ENCODE measurements around the gene ZNF630. TPM values are rescaled to one million over a fixed set of nuclear protein-coding genes. Genes with fewer than 3 reads are reported as not detected.

ZNF630 gene
- total and polyA plus RNA-seq, 2 of the 8 experiments (the other 6 are each of a cell fraction or from before 2014, with no cell fraction given), result 0.67 to 2.2 TPM

DNA sequence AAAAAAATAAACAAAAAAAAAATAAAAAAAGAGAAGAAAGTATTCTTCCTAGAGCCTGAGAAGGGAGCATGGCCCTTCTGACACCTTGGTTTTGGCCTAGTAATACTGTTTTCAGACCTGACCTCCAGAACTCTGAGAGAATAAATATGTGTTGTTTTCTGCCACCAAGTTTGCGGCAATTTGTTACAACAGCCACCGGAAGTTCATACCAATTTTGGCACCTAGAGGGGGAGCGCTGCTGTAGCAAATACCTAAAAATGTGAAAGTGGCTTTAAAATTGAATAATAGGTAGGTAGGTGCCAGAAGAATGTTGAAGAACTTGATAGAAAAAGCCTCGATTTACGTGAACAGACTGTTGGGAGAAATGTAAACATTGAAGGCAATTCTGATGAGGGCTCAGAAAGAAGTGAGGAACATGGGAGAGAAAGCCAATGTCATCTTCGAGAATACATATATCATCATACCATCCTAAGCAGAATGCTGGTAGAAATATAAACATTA lies 31.5 kb upstream of the ZNF630 start:
- 93% methylated on average over 6 of the region's 6 CpGs; no CpG with 5 or more reads in 1 of the 2 experiments for WGBS, 2 experiments (ENCODE audit: extremely low coverage in 1 of 2, insufficient coverage in 1 of 2, insufficient read length in 1 of 2, insufficient replicate concordance in 2 of 2, low coverage in 1 of 2, low lambda C conversion rate in 2 of 2, missing lambda C conversion rate in 1 of 2)
- no peak overlapping the region for H2BK120ac ChIP-seq (replicated peaks; ENCODE audit: low read depth, low read length)
- H4K5ac ChIP-seq (ENCODE audit: insufficient read length, low read depth, low read length), result no peak overlapping the region
- no peak overlapping the region for H3K56ac ChIP-seq (replicated peaks; ENCODE audit: insufficient read length, low read depth, low read length)
- H3K27ac ChIP-seq (ENCODE audit: low read depth, low read length), result no peak overlapping the region
- no peaks in the 10 kb centered on the region for H3K27me3 ChIP-seq (replicated peaks in 1 of 4; ENCODE audit: control insufficient read depth in 3 of 4, extremely low read depth in 1 of 4, insufficient read depth in 3 of 4, low read length in 3 of 4)
- no peaks in the 10 kb centered on the region for H3K79me1 ChIP-seq (ENCODE audit: low read depth, low read length)
- H2BK12ac ChIP-seq (ENCODE audit: low read depth, low read length), result no peak overlapping the region
- no peak overlapping the region for H2AK5ac ChIP-seq (ENCODE audit: low read depth, low read length)
- no peaks in the 10 kb centered on the region for H3K79me2 ChIP-seq (ENCODE audit: control insufficient read depth in 1 of 2, insufficient read depth in 2 of 2, low read length in 2 of 2)
- no peak overlapping the region for H3K9ac ChIP-seq (replicated peaks in 1 of 4; ENCODE audit: extremely low read depth in 1 of 4, low read depth in 3 of 4, low read length in 3 of 4)
- H2BK20ac ChIP-seq (ENCODE audit: low read length), result no peak overlapping the region
- CTCF ChIA-PET (ENCODE audit: partially characterized antibody), result interaction anchor here (0.6 kb wide), 1 partner anchor 56 kb away, joined by 3 read pairs; no protein-coding TSS in a partner anchor
- H3K4me2 ChIP-seq (ENCODE audit: insufficient read depth in 1 of 2, low read depth in 2 of 2, low read length in 2 of 2), result no peak overlapping the region
- no peak overlapping the region for H3K23ac ChIP-seq (ENCODE audit: insufficient read length)
- DNase-seq (ENCODE audit: low read depth in 1 of 2, low spot score in 2 of 2) (no peak), FAIRE-seq (no peak)
- TF ChIP-seq BRCA1 (IDR thresholded peaks at IDR 0.05; ENCODE audit: low read depth, low read length), result no peak
- TF ChIP-seq BCL11A (IDR thresholded peaks at IDR 0.05; ENCODE audit: low read depth in 2 of 2, low read length in 2 of 2), result no peak
- no peak for TF ChIP-seq NRF1 (IDR thresholded peaks at IDR 0.05; ENCODE audit: low read depth, low read length)
- TF ChIP-seq RAD21 (IDR thresholded peaks at IDR 0.05 in 1 of 2, conservative IDR thresholded peaks at IDR 0.05 in 1 of 2; ENCODE audit: low read depth in 2 of 2, low read length in 2 of 2), result no peak
- no peak for TF ChIP-seq POU5F1 (IDR thresholded peaks at IDR 0.05; ENCODE audit: low read depth, low read length)
- no peak for TF ChIP-seq SIN3A (conservative IDR thresholded peaks at IDR 0.05 in 1 of 2, IDR thresholded peaks at IDR 0.05 in 1 of 2; ENCODE audit: low read depth in 1 of 2, low read length in 2 of 2)
- TF ChIP-seq GABPA (IDR thresholded peaks at IDR 0.05; ENCODE audit: borderline replicate concordance, insufficient read depth, low read length), result no peak
- no peak for TF ChIP-seq CTBP2 (IDR thresholded peaks at IDR 0.05; ENCODE audit: borderline replicate concordance, insufficient read depth, insufficient read length, low read length)
- no peak for TF ChIP-seq TCF12 (IDR thresholded peaks at IDR 0.05; ENCODE audit: low read depth, low read length)
- no peak for TF ChIP-seq SP1 (IDR thresholded peaks at IDR 0.05; ENCODE audit: low read depth, low read length)
- H2AFZ ChIP-seq (ENCODE audit: low read length), result no peak overlapping the region
- H4K8ac ChIP-seq (ENCODE audit: extremely low read depth, insufficient read depth, low read length), result no peak overlapping the region
- H2BK15ac ChIP-seq (ENCODE audit: low read length), result no peak overlapping the region
- no peaks in the 10 kb centered on the region for H4K20me1 ChIP-seq (replicated peaks in 1 of 2; ENCODE audit: control insufficient read depth in 1 of 2, insufficient read depth in 2 of 2, low read length in 2 of 2)
- no peak overlapping the region for H3K14ac ChIP-seq (ENCODE audit: insufficient read length)
- no peak overlapping the region for H2BK5ac ChIP-seq (ENCODE audit: low read depth, low read length)
- no peak overlapping the region for H4K91ac ChIP-seq (replicated peaks; ENCODE audit: insufficient read length, low read length)
- H3K4ac ChIP-seq (replicated peaks; ENCODE audit: insufficient read length, low read depth, low read length), result no peak overlapping the region
- H3K36me3 ChIP-seq (ENCODE audit: control insufficient read depth in 2 of 4, insufficient read depth in 4 of 4, low read length in 3 of 4), result no peaks in the 10 kb centered on the region
- POLR2A ChIA-PET (ENCODE audit: partially characterized antibody), result no interaction called here
- no peak overlapping the region for H3K18ac ChIP-seq (ENCODE audit: extremely low read depth, low read length)
- H3K23me2 ChIP-seq (ENCODE audit: low read depth, low read length), result no peaks in the 10 kb centered on the region
- no peak overlapping the region for H3K4me3 ChIP-seq (ENCODE audit: extremely low read depth in 1 of 4, insufficient read depth in 2 of 4, low read depth in 3 of 4, low read length in 4 of 4)
- H3K9me3 ChIP-seq (ENCODE audit: insufficient read depth in 2 of 2, low read depth in 1 of 2, low read length in 1 of 2), result no peaks in the 10 kb centered on the region
- no peaks in the 10 kb centered on the region for H3K4me1 ChIP-seq (replicated peaks in 1 of 4; ENCODE audit: control insufficient read depth in 3 of 4, insufficient read depth in 4 of 4, low read length in 3 of 4)

Data from H1 (cell line).